ENCODE data around the gene NUTM2A. TPM values are rescaled to one million over a fixed set of nuclear protein-coding genes. Genes with fewer than 3 reads are reported as not detected.
"Not testable (repeated sequence)": the region's sequence is repeated elsewhere in the genome, so short reads cannot be mapped to it uniquely, and the experiment has no call there.

NUTM2A gene
- polyA plus RNA-seq, 6 donors from 2014 or later = 0.07 to 0.15 (median 0.08) TPM; not detected in 3

DNA sequence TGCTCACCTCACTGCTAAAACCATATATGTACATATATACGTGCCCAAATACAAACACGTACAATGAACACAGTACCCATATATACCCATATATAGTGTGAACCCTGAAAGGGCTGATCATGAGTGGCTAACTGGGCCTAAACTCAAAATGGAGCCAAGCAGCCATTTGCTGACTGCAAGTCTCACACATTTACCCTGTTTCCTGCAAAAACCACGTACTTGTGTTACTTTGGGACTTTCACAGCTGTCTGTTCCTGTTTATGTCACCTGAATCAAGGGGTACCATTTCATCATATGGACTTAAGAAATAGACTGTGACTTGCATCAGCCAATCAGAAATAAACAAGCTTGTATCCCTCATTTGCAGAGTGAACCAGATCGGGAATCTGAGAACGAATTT, 5.9 kb upstream of the NUTM2A start:
- H3K4me1 Mint-ChIP-seq = peaks cover 3 to 23% (median 14%) of the 10 kb centered on the region in 3 donors
- not testable (repeated sequence) for H3K4me3 Mint-ChIP-seq, H3K27ac Mint-ChIP-seq, H3K9me3 Mint-ChIP-seq, DNase-seq, H3K36me3 Mint-ChIP-seq, H3K27me3 Mint-ChIP-seq
- peak in 1 of 2 donors; percentile 42 for ATAC-seq (ENCODE audit: low read depth in 2 of 2)

DNA sequence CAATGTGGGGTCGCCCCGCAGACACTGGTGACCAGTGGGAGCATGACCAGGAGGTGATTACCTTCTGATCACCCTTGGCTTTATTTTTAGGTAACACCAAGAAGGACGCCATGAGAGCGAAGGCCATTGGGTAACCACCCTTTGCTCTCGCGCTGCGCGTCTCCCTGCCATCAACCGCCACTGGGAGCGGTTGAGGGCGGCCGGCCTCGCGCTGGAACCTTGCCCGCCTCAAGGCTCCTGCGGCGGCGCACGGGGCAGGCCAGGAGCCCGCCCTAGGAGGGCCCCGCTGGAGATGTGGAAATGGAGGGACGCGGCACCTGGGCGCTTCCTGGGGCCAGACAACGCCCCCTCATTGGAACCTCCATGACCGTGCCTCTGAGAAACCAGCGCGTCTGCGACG, 2.5 kb upstream of the NUTM2A start:
- not testable (repeated sequence) for H3K36me3 Mint-ChIP-seq; ATAC-seq (ENCODE audit: low read depth in 2 of 2); DNase-seq; H3K4me1 Mint-ChIP-seq; H3K4me3 Mint-ChIP-seq; H3K27ac Mint-ChIP-seq; H3K27me3 Mint-ChIP-seq; H3K9me3 Mint-ChIP-seq

DNA sequence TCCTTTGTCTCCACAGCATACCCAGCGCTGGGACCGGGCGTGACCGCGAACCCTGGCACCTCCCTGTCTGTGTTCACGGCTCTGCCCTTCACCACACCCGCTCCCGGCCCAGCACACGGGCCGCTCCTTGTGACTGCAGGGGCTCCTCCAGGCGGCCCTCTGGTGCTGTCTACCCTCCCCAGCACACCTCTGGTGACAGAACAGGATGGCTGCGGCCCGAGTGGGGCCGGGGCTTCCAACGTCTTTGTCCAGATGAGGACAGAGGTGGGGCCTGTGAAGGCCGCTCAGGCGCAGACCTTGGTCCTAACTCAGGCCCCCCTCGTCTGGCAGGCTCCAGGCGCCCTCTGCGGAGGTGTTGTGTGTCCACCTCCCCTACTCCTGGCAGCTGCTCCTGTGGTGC, 3.0 kb downstream of the NUTM2A start:
- not testable (repeated sequence) for ATAC-seq (ENCODE audit: low read depth in 2 of 2); H3K27me3 Mint-ChIP-seq

GRCh38 chr10:87229211-87229610, 4.0 kb downstream of the NUTM2A start:
- H3K27me3 Mint-ChIP-seq; H3K4me1 Mint-ChIP-seq; H3K9me3 Mint-ChIP-seq; DNase-seq; H3K4me3 Mint-ChIP-seq; ATAC-seq (ENCODE audit: low read depth in 2 of 2); H3K36me3 Mint-ChIP-seq; H3K27ac Mint-ChIP-seq: not testable (repeated sequence)

More for the DNA sequence above, 3.0 kb downstream of the NUTM2A start:
- DNase-seq, H3K9me3 Mint-ChIP-seq, H3K27ac Mint-ChIP-seq, H3K36me3 Mint-ChIP-seq, H3K4me3 Mint-ChIP-seq, H3K4me1 Mint-ChIP-seq: not testable (repeated sequence)

- not testable (repeated sequence) for H3K9me3 Mint-ChIP-seq; H3K27me3 Mint-ChIP-seq; ATAC-seq (ENCODE audit: low read depth in 2 of 2); H3K4me1 Mint-ChIP-seq; H3K4me3 Mint-ChIP-seq; H3K36me3 Mint-ChIP-seq; DNase-seq
- peak overlapping the region in 1 of 6 donors; percentile 56 for H3K27ac Mint-ChIP-seq
Measured at GRCh38 chr10:87234854-87235253, 9.6 kb downstream of the NUTM2A start.

DNA sequence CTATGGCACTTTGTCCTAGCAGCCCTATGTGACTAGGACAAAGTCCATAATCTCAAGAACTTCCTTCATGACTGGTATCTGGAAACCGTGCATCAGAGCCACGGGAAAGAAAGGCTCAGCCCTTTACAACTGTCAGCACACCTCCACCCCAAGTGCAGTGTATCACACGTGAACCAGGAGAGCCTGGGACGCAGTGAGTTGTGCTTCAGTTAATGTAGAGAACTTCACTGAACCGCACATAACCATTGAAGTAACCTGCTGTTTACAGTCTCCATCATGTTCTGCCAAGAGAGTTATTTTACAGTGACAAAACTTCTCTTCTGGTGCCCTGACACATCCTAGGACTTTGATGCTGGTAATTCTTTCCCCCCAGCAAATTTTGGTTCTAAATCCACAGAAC, 12.0 kb downstream of the NUTM2A start:
- not testable (repeated sequence) for H3K36me3 Mint-ChIP-seq; H3K9me3 Mint-ChIP-seq; H3K4me1 Mint-ChIP-seq; H3K27ac Mint-ChIP-seq; H3K27me3 Mint-ChIP-seq; DNase-seq; ATAC-seq (ENCODE audit: low read depth in 2 of 2)
- peak overlapping the region in 1 of 8 donors; percentile 15 for H3K4me3 Mint-ChIP-seq

DNA sequence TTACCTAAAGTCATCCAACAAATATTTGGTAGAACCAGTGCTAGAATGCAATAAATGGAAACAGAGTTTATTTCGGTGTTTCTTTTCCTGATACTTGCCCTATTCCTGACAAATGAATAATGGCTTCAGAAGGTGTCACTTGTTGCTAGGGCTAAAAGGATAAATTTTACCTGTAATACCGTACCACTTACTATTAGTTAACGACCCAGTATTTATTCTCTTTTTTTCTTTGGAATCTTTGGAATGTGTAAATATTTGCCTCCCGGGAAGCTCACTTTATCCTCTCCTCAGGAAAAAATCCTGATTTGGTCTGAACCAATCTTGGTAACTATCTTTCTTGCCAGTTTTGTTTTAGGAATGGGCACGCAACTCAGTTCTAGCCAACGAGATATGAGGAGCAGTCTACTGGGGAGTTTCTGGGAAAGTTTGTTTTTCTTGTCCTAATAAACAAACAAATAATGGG, 14.1 kb downstream of the NUTM2A start:
- not testable (repeated sequence) for H3K9me3 Mint-ChIP-seq; DNase-seq; ATAC-seq (ENCODE audit: low read depth in 2 of 2); H3K4me1 Mint-ChIP-seq; H3K27me3 Mint-ChIP-seq; H3K4me3 Mint-ChIP-seq; H3K27ac Mint-ChIP-seq; H3K36me3 Mint-ChIP-seq

- H3K27me3 Mint-ChIP-seq; H3K36me3 Mint-ChIP-seq; DNase-seq; H3K9me3 Mint-ChIP-seq; H3K4me3 Mint-ChIP-seq; H3K4me1 Mint-ChIP-seq; ATAC-seq (ENCODE audit: low read depth in 2 of 2); H3K27ac Mint-ChIP-seq: not testable (repeated sequence)
Measured at GRCh38 chr10:87242192-87242591, 16.9 kb downstream of the NUTM2A start.

- not testable (repeated sequence) for H3K9me3 Mint-ChIP-seq; H3K36me3 Mint-ChIP-seq; H3K27me3 Mint-ChIP-seq; ATAC-seq (ENCODE audit: low read depth in 2 of 2); H3K4me3 Mint-ChIP-seq; H3K27ac Mint-ChIP-seq; H3K4me1 Mint-ChIP-seq; DNase-seq
Measured at GRCh38 chr10:87247335-87247734, 22.1 kb downstream of the NUTM2A start.

- H3K4me1 Mint-ChIP-seq; H3K36me3 Mint-ChIP-seq; H3K9me3 Mint-ChIP-seq; DNase-seq; H3K27me3 Mint-ChIP-seq; H3K27ac Mint-ChIP-seq; ATAC-seq (ENCODE audit: low read depth in 2 of 2); H3K4me3 Mint-ChIP-seq: not testable (repeated sequence)
Measured at GRCh38 chr10:87248818-87249353, 23.6 kb downstream of the NUTM2A start.

DNA sequence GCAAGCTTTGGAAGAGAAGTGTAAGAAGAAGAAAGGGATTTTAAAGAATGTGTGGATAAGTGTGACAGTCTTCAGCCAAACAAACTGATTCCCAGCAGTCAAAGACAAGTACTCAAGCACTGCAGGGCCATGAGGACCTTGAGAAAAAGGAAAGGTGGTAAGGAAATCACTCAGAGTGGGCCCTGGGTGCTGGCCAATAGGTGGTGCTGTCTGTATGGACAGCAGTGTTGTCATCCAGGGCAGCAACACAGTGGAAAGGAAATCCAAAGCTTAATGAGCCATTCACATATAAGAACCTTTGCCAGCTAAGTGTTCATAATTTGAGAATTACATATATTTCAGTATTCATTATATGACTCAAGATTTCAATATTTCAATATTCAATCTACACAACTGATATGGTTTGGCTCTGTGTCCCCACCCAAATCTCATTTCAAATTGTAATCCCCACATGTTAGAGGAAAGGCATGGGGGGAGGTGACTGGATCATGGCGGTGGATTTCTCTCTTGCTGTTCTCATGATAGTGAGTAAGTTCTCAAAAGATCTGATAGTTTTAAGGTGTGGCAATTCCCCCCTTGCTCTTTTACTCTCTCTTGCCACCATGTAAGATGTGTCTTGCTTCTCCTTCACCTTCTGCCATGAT, 55.6 kb downstream of the NUTM2A start:
- H3K4me1 Mint-ChIP-seq; H3K4me3 Mint-ChIP-seq; H3K9me3 Mint-ChIP-seq; H3K27ac Mint-ChIP-seq; H3K36me3 Mint-ChIP-seq; ATAC-seq (ENCODE audit: low read depth in 2 of 2); DNase-seq; H3K27me3 Mint-ChIP-seq: not testable (repeated sequence)

Other genes with a start within 250 kb of the NUTM2A start
- gene FAM25A, start 205.2 kb upstream of the NUTM2A start, polyA plus RNA-seq (ENCODE audit: low read depth in 6 of 6) = not detected
- gene GLUD1, start 130.6 kb upstream of the NUTM2A start, polyA plus RNA-seq (ENCODE audit: low read depth in 6 of 6) = 100 to 1,000 TPM in 4 of 6 donors, 10 to 100 TPM in 2; 90.7 to 158 (median 104) TPM
- 10 to 100 TPM in 5 of 6 donors, 1 to 10 TPM in 1; 8.6 to 18.1 (median 14.9) TPM for gene SHLD2, start 130.2 kb upstream of the NUTM2A start, polyA plus RNA-seq (ENCODE audit: low read depth in 6 of 6)
- gene NUTM2D, start 132.3 kb downstream of the NUTM2A start, polyA plus RNA-seq (ENCODE audit: low read depth in 6 of 6) = under 1 TPM in 3 of 6 donors, not detected in 3; 0.09 to 0.21 (median 0.11) TPM